Stimulated activated CD8-positive, alpha-beta memory T cell treated with anti-CD3 and anti-CD28 coated beads, Interleukin-12 subunit alpha, Interleukin-12 subunit beta, amount 100 ng/mL, for 24 hours (primary cell): ENCODE results near the gene CDK19.
"Not testable (repeated sequence)": the region's sequence is repeated elsewhere in the genome, so short reads cannot be mapped to it uniquely, and the experiment has no call there.

ENCODE experiments used
- DNase-seq: peaks from one replicate; pipeline ENCODE4 v3.0.0-alpha.2; 2020; ENCODE audit errors: extremely low read depth

CDK19 gene

GRCh38 chr6:110577596-110578167, 237.6 kb downstream of the CDK19 start:
- DNase-seq = not testable (repeated sequence)

DNA sequence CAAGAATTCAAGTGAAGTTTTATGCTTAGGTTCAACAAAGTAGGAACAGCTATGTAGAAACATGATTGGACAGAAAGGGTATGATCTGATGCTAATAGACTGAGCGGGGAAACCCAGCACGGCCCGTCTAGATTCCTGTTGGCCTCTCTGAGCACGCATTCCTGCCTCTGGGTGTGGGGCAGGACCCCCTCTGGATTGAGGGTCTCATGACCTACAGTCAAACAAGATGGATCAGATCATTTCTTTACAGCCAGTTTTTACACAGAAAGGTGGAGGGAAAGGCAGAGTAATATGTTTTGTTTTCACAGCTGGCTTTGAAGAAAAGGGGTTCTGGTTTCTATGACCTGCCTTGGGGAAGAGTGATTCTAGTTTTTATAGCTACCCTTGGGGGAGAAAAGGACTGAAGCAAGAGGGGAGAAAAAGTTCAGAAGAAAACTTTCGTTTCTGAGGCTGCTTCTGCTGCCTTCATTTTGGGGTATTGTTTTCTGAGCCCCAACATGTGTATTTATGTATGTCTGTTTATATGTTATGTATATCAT, 239.3 kb downstream of the CDK19 start:
- DNase-seq = no peak

DNA sequence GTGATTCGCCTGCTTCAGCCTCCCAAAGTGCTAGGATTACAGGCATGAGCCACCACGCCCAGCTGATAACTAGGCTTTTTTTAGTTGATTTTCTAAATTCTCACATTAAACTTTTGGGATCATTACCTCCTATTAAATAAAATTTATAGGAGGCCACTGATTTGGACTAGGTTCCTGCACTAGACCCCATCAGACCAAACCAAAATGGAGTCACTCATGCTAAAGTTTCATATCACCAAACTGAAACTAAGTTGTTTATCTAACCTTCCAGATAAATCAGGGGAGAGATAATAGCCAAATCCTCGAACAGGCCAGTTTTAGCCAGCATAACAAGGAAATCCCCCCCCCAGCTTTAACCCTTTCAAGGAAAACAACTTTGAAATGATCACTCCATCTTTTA, 240.5 kb downstream of the CDK19 start:
- no peak for DNase-seq

GRCh38 chr6:110573537-110573936, 241.7 kb downstream of the CDK19 start:
- DNase-seq = no peak

GRCh38 chr6:110573136-110573535, 242.1 kb downstream of the CDK19 start:
- DNase-seq = no peak

DNA sequence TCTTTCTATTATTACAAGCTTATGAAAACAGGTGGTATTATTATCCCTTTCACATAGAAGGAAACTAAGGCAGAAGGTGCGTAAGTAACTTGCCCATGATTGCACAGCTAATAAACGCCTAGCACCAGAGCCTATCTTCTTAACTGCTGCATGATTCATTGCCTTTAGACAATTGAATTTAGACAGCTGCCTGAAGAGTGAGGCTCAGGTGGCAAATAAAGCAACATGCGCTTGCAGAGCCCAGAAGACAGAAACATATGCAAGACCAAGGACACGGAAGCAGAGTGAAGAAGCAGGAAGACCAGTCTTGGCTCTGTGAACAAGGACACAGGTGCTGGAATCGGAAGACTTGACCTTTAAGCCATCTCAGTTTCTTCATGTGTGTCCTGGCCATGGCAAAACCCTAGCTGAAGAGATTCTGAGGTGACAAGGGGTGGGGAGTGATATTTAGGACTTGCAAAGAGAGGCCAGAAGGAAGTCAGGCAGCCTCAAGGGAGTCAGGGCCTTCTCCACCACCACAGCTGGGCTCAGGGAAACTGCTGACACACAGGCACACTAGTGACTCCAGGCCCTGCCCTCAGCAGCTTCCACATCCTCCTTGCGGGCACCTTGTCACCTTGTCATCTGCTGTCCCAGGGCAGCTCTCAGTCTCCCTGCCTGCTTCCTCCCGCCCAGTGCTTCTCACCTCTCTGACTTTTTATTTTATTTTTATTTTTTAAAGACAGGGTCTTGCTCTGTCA, 247.1 kb downstream of the CDK19 start:
- no peak for DNase-seq

DNA sequence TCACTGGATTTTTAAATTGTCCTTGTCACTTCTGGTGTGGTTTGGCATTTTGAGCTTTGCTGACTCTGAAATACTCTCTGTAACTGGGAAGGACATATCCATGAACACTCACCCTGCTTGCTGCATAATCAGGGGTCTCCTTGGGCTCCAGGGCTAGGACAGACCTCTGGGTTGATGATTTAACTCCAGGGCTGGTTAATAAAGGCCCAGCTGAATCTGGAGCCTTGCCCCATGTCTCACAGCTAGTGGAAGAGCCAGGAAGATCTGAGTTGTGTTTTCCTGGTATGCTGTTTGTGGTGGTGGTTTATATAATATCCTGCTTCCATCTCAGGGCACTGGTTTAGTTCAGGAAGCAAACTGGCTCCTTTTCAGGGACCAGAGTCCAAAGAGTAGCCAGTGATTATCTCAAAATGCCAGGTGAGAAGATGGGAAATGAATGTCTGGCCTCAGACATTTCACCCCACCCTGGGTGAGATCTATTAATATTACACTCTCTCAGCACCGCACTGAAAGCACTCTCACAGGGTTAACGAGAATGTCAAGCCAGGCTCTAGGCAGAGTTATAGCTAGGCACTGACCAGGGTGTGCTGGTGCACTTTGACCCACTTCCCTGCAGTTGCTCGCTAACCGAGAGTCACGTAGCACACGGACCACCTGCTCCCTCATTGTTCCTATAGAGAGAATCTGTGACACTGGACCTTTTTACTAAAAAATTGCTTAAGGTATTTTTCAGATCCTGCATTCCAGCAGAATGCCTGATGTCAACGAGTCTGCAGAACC, 248.7 kb downstream of the CDK19 start:
- DNase-seq = no peak

- DNase-seq = no peak
Observed at GRCh38 chr6:110564703-110565421, 250.4 kb downstream of the CDK19 start.

GRCh38 chr6:110563711-110564110, 251.6 kb downstream of the CDK19 start:
- no peak for DNase-seq

- DNase-seq = no peak
Observed at GRCh38 chr6:110562316-110562915, 252.9 kb downstream of the CDK19 start.

DNA sequence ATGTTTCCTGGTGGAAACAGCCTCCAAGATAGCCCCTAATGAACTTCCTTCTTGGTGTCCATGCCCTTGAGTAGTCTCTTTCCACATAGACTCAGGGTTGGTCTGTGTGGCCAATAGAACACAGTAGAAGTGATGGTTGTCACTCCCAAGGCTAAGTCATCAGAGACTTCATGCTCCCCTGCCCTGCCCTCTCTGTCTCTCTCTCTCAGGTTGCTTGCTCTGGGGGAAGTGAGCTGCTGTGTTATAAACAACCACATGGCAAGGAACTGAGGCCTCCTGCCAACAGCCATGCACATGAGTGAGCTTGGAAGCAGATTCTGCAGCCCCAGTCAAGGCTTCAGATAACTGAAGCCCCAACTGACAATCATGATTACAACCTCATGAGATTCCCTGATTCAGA, 253.6 kb downstream of the CDK19 start:
- no peak for DNase-seq

- no peak for DNase-seq
Observed at GRCh38 chr6:110561008-110561396, 254.3 kb downstream of the CDK19 start.

- DNase-seq = no peak
Observed at GRCh38 chr6:110560239-110561007, 254.8 kb downstream of the CDK19 start.
